HG02885 (cell line): ENCODE results near the gene CST6.

Experiments used
- ATAC-seq: cut with Tn5 transposase; IDR thresholded peaks from one replicate; pipeline ENCODE4 v1.9.1; 2021; ENCODE audit warnings: mild to moderate bottlenecking; ENCODE audit not compliant: unreplicated experiment, poor library complexity

CST6 gene

GRCh38 chr11:66011785-66012303 lies at the start of gene CST6:
TSS of gene CST6 (plus strand) at chr11:66012008. CDS start at chr11:66012045, 37 bp downstream.
- no peak for ATAC-seq

GRCh38 chr11:65962141-65962564 lies 49.7 kb upstream of the CST6 start:
- ATAC-seq, result no peak

DNA sequence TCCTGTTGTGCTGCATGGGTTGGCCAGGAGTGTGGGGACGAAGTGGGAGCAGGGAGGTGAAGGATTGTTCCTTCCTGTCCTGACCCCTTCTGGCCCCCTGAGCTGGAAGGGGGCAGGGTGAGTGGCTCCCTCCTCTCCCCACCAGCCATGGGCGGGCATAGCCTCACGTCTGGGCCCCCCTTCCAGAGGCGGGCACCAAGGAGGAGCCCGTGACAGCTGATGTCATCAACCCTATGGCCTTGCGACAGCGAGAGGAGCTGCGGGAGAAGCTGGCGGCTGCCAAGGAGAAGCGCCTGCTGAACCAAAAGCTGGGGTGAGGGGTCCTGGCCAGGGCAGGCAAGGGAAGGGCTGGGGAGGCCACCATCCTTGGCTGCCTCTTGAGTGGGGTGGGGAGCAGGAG lies 46.9 kb upstream of the CST6 start:
- no peak for ATAC-seq

DNA sequence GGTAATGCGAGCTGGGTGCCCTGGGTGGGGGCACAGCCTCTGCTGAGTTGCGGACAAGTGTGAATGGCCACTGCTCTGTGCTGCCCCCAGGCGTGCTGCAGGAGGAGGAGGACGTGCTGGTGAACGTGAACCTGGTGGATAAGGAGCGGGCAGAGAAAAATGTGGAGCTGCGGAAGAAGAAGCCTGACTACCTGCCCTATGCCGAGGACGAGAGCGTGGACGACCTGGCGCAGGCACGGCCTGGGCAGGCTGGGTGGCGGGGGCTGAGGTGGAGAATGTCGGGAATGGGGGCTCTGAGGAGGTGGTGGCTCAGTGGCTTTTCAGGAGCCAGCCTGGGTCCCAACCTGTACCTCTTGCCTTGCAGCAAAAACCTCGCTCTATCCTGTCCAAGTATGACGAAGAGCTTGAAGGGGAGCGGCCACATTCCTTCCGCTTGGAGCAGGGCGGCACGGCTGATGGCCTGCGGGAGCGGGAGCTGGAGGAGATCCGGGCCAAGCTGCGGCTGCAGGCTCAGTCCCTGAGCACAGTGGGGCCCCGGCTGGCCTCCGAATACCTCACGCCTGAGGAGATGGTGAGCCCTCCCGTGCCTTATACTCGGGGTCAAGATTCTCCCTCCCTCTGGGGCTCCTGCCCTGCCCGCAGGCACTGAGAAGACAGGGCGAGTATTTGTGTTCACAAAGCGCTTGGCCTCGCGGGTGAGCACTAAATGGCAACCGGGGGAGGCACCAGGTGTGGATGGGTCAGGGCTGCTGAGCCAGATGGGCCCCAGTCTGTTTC lies 45.6 kb upstream of the CST6 start:
- no peak for ATAC-seq

DNA sequence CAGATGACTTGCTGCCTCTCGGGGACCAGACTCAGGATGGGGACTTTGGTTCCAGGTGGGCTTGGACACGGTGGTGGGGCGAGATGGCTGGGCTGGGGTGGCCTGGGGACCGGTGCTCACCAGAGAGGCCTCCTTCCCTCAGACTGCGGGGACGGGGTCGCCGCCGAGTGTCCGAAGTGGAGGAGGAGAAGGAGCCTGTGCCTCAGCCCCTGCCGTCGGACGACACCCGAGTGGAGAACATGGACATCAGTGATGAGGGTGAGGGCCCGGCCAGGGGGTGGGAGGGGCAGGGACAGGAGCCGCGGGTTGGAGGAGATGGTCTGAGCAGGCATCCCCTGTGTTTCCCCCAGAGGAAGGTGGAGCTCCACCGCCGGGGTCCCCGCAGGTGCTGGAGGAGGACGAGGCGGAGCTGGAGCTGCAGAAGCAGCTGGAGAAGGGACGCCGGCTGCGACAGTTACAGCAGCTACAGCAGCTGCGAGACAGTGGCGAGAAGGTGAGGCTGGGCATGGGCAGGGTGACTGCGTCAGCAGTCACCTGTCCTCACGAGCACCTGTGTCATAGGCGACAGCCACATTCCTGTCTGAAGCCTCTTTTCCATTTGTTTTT lies 44.4 kb upstream of the CST6 start:
- no peak for ATAC-seq

- ATAC-seq, result no peak
Observed at GRCh38 chr11:65968600-65969482, 43.0 kb upstream of the CST6 start.

DNA sequence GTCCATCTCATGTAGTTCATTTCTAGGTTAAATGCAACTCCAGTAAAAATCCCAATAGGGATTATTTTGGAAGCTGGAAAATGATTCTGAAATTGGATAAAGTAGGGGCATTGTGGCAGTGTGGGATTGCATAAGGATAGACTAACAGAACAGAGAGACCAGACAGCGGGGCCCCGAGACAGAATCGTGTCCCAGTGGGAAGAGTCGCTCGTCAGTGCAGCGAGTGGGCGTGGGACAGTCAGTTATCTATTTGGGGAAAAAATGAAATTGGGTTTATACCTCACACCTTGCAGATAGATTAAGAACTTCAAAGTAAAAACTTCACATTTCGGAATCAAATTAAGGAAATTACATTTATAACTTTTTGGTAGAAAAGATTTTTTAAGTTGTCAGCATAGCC lies 39.7 kb upstream of the CST6 start:
- no peak for ATAC-seq

- ATAC-seq, result no peak
Observed at GRCh38 chr11:65973439-65974110, 38.2 kb upstream of the CST6 start.

GRCh38 chr11:65975771-65976170 lies 36.0 kb upstream of the CST6 start:
- ATAC-seq, result no peak

- no peak for ATAC-seq
Observed at GRCh38 chr11:65976216-65977176, 35.3 kb upstream of the CST6 start.

- ATAC-seq, result no peak
Observed at GRCh38 chr11:65977621-65978390, 34.0 kb upstream of the CST6 start.

DNA sequence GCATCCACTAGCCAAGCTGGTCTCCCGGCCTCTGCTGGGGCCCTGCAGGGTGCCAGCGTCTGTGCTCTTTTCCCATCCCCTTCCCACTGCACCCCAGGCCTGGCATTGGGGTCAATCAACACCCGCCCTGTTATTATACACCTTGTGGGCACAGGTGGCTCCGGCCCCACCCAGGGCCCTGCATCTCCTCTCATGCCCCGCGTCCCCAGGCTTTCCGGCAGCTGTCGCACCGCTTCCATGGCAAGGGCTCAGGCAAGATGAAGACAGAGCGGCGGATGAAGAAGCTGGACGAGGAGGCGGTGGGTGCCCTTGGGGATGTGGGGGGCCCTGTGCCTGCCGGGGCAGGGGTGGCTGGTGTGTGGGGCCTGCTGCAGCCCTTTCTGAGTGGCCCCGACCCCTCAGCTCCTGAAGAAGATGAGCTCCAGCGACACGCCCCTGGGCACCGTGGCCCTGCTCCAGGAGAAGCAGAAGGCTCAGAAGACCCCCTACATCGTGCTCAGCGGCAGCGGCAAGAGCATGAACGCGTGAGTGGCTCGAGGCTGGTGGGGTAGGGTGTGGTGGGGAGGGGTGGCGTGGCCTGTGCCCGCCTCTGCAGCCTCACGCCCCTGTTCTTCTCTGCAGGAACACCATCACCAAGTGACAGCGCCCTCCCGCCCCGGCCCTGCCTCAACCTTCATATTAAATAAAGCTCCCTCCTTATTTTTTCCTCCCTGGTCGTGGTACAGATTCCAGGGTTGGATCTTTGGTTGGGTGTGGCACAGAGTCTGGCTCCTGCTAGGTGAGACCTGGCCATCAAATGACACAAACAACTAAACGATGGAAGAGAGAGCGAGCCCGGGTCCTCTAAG lies 33.2 kb upstream of the CST6 start:
- ATAC-seq, result no peak

- ATAC-seq, result no peak
Observed at GRCh38 chr11:65979261-65979759, 32.5 kb upstream of the CST6 start.

DNA sequence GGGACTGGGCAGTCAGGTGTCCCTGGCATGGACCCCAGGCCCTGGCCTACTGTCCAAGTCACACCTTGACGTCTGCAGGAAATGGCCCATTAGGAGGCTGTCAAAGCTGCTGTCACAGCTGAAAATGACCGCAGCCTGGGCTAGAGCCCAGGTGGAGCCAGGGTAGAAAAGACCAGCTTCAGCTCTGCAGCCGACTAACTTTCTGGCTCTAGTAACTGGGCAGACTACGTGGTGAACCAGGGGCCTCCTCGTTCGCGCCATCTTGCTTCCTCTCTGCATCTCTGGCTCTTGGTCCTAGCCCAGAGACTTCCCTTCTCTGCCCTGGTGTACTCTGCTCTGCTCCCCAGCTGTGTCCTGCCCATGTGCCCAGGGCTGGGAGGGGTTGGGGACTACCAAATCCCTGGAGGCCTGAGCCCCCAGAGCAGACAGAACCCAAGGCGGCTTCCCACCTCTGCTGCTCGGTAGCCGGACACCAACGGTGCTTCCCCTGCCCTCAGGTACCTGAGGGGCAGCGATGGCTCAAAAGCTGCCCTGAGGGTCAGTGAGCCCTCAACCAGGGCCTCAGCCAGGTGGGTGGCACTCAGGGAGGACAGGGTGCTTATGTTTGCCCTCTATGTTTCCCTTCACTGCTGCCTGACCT lies 30.6 kb upstream of the CST6 start:
- ATAC-seq, result no peak

GRCh38 chr11:65981972-65982823 lies 29.6 kb upstream of the CST6 start:
- no peak for ATAC-seq
